ENCODE results near the gene ABHD12.
"Not testable (repeated sequence)": the region's sequence is repeated elsewhere in the genome, so short reads cannot be mapped to it uniquely, and the experiment has no call there.

ABHD12 gene

GRCh38 chr20:25353353-25353746, 37.3 kb downstream of the ABHD12 start:
- FAIRE-seq: no peak

- no peak for FAIRE-seq
These were observed 37.9 kb downstream of the ABHD12 start for GRCh38 chr20:25352746-25353145.

- no peak for FAIRE-seq
These were observed 39.6 kb downstream of the ABHD12 start for GRCh38 chr20:25351024-25351360.

GRCh38 chr20:25346349-25346748, 44.3 kb downstream of the ABHD12 start:
- FAIRE-seq: no peak

GRCh38 chr20:25345721-25346120, 44.9 kb downstream of the ABHD12 start:
- no peak for FAIRE-seq

GRCh38 chr20:25344634-25345033, 46.0 kb downstream of the ABHD12 start:
- FAIRE-seq: no peak

GRCh38 chr20:25341716-25342680, 48.6 kb downstream of the ABHD12 start:
- FAIRE-seq: no peak

- no peak for FAIRE-seq
These were observed 50.3 kb downstream of the ABHD12 start for GRCh38 chr20:25340380-25340779.

- no peak for FAIRE-seq
These were observed 51.0 kb downstream of the ABHD12 start for GRCh38 chr20:25339608-25340007.

GRCh38 chr20:25338112-25339023, 52.3 kb downstream of the ABHD12 start:
- FAIRE-seq: no peak

GRCh38 chr20:25336561-25337422, 53.8 kb downstream of the ABHD12 start:
- FAIRE-seq: no peak

- not testable (repeated sequence) for FAIRE-seq
These were observed 55.7 kb downstream of the ABHD12 start for GRCh38 chr20:25334972-25335371.

- FAIRE-seq: no peak
These were observed 61.6 kb downstream of the ABHD12 start for GRCh38 chr20:25328954-25329498.

- FAIRE-seq: no peak
These were observed 63.0 kb downstream of the ABHD12 start for GRCh38 chr20:25327521-25328235.

GRCh38 chr20:25325997-25326396, 64.6 kb downstream of the ABHD12 start:
- FAIRE-seq: no peak

- FAIRE-seq: no peak
These were observed 65.6 kb downstream of the ABHD12 start for GRCh38 chr20:25325073-25325472.

- no peak for FAIRE-seq
These were observed 66.2 kb downstream of the ABHD12 start for GRCh38 chr20:25324412-25324811.

- FAIRE-seq: no peak
These were observed 67.0 kb downstream of the ABHD12 start for GRCh38 chr20:25323496-25324246.

- no peak for FAIRE-seq
These were observed 68.6 kb downstream of the ABHD12 start for GRCh38 chr20:25321991-25322390.

- FAIRE-seq: no peak
These were observed 69.3 kb downstream of the ABHD12 start for GRCh38 chr20:25321262-25321831.
